HT1080 (cell line): ENCODE results near the gene DIAPH2. TPM values are rescaled to one million over a fixed set of nuclear protein-coding genes. Genes with fewer than 3 reads are reported as not detected.
A peak's percentile ranks its signal among the peaks of the same experiment; 100 is the strongest.
"Not testable (repeated sequence)": the region's sequence is repeated elsewhere in the genome, so short reads cannot be mapped to it uniquely, and the experiment has no call there.

Experiments used
- DNase-seq: peaks from one replicate; pipeline ENCODE4 v3.0.0-alpha.2; 2015; ENCODE audit warnings: low read depth
- polyA plus RNA-seq, 2 experiments: library from polyadenylated mRNA; depleted of rRNA; stranded (reverse); fragments of >200 nt; gene quantifications; 2 replicates each; pipeline ENCODE4 v1.2.3, GENCODE V29; 2015
- total RNA-seq: library from RNA; depleted of rRNA; stranded (reverse); fragments of >200 nt; shearing (Covaris generic); gene quantifications from 2 replicates; pipeline ENCODE4 v1.2.3, GENCODE V29; 2014; rRNA removed

The DIAPH2 gene
- total RNA-seq: 5.4 and 7.6 TPM in 2 replicates
- polyA plus RNA-seq (2015; cell fraction: cytosol; rRNA removed): 5.0 and 6.7 TPM in 2 replicates
- 10.2 and 10.3 TPM in 2 replicates for polyA plus RNA-seq (2015; cell fraction: nucleus; rRNA removed)

- DNase-seq: peak; percentile 83
These were observed at the start of gene DIAPH2 for GRCh38 chrX:96684339-96685209. DIAPH2 (plus strand) TSS chrX:96684842.

- no peak for DNase-seq
These were observed 34.6 kb upstream of the DIAPH2 start for GRCh38 chrX:96650023-96650422.

DNA sequence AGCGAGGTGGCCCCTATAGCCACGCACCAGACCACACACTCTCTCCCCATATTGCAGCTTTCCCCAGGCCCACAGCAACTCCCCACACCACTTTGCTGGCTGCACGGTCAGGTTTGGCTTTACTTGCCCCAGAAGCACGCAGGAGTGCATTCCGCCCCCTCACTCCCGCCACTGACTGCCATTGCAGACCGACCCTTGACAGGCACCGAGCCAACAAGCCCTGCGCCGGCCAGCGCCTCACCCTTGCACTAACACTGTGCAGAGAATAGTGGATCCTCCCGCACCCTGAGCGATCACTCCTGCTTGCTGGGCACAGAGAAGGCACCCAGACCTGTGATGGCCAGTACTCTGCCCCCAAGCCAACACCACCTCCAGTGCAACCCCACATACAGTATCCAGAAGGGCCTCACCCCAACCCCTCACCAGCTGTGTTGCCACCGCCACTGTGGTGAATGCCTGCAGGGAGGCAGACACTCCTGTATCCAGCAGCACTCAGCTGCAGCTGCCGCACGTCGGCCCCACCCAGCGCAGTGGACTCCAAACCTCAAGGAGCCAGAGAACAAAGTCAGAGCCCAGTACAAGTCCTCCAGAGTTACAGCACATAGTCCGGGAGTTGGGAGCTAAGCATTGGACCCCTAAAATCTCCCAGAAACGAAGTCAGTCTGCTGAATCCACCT lies 28.6 kb upstream of the DIAPH2 start:
- DNase-seq: no peak

DNA sequence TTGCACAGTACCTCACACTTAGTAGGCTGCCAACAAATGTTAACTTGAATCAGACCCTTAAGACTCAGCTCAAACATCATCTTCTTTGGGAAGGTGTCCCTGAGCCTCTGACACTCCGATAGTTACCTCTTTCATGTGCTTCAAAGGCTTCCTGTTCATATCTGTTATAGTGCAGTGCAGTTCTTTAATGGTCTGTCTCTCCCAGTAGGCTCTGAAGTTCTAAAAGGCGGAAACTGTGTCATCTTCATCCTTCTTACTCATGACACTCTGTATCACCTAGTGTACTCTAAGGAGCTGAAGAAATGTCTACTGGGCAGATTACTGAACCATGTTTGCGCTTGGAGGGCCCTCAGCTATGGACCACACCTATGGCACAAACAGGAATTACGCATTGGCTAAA lies 2.1 kb upstream of the DIAPH2 start:
- no peak for DNase-seq

DNA sequence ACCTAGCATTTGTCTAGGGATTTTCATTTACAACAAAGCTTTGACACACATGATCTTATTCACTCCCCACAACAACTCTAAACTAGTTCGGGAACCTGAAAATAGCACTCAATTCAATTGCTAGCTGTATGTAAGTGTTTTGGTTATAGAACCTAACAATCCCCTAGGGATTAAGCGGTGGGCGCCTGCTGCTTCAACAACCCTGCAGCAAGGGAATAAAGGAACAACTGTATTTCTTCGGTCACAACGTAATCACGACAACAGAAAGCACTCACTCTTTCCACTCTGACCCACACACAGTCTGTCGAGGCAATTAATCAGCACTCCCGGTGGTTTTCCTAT lies 674 bp upstream of the DIAPH2 start:
- DNase-seq: no peak

DNA sequence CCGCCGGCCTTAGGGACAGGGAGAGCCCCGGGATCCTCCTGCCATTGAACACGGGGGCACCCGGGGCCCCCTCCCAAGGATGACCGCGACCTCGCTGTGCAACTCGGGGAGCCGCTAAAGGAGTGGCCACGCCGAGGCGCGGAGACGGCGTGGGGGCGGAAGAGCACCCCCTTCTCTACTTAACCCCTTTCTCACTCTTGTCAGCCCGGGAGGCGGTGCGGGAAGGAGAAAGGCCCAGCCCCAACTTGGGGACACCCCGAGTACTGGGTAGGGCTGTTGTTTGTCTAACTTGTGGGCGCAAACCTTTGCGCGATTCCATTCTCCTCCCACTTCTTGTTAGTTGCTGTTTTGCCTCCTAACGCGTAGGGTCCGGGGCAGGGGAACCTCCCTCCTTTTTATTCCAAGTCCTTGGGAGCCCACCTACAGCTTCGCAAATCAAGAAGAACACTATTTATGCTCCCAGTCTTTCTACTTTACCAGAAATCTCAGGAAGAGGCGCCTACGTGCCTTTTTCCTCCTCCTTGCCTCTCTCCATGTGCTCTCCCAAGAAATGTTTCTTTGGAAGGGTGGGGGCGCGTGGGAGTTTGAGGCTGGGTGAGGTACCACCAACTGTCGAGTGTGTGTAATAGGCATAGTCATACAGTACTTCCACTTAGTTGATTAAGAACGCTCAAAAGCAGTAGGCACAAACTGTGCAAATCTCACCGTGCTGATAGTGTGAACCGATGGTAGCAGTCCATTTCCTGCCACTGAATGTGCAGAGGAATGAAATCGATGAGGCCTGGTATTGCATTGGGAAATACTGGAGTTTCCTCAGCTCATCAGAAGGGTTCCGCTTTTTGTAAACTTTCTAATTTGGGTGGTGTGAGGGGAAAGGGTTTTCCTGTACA lies 813 bp downstream of the DIAPH2 start:
- peak; percentile 52 for DNase-seq

- DNase-seq: no peak
These were observed 3.1 kb downstream of the DIAPH2 start for GRCh38 chrX:96687776-96688175.

DNA sequence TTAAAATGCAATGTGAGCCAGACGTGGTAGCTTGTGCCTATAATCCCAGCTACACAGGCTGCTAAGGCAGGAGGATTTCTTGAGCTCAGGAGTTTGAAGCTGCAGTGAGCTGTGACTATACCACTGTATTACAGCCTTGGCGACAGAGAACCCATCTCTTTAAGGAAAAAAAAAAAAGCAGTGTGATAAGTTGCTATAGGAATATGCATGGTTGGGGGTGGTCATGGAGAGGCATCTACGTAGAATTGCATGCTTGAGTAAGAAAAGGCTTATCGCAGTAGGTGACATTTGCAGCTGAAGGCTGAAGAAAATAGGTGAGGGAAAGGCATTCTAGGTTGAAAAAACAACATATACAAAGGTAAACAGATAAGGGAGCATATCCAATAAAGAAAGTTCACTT lies 4.1 kb downstream of the DIAPH2 start:
- no peak for DNase-seq

DNA sequence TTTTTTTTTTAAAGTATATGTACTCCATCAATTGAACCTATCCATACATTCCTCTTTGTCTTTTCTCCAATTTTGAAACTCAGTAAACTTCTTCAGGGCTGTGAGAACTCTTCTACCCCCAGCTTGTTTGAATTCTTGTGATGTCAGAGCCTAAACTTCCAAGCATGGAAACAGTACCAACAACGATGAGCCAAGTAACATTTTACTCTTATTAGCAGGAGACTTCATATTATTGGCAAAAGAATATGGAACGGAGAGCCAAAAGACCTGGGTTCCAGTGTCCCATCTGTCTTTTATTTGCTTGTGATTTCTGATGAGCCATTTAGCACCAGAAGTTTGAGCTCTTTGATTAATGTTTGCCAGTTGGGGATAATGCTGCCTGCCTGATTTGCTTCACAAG lies 5.3 kb downstream of the DIAPH2 start:
- no peak for DNase-seq

DNA sequence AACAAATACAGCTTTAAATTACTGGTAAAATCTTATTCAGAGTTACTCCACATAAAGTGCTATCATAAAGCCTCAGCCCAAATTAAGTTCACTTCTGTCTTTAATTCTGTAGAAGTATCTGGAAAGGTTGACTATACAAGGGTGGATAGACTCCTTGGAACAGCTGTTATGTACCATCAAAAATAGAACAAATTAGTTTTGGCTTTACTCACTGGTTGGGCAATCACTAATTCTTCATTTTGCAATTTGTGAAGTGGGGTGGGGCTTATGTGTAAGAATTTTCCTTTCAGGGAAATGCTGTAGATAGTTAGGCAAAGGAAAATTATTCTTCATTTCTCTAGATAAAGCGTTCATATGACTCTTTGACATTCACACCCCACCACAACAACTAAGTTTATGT lies 7.8 kb downstream of the DIAPH2 start:
- DNase-seq: no peak

GRCh38 chrX:96692890-96693289 lies 8.2 kb downstream of the DIAPH2 start:
- DNase-seq: no peak

- DNase-seq: no peak
These were observed 8.8 kb downstream of the DIAPH2 start for GRCh38 chrX:96693407-96693806.

GRCh38 chrX:96696462-96696861 lies 11.8 kb downstream of the DIAPH2 start:
- no peak for DNase-seq

- no peak for DNase-seq
These were observed 16.0 kb downstream of the DIAPH2 start for GRCh38 chrX:96700625-96701024.

DNA sequence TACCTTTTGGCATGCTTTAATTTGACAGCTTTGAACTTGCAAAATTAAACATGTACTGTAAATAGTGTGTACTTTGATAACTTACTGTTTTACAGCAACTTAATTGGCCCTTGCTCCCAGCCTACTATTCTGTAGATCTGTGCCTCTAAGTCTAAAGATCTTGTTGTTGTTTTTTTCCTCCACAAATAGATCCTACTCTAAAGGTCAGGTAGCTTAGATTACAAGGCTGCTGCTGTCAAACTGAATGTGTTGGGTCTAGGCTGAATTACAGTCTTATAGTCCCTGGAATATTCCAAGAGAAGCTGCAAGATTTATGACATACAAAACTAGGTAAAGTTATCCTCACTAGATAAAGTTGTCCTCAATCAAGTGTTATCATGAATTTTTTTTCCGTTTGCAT lies 18.7 kb downstream of the DIAPH2 start:
- no peak for DNase-seq

GRCh38 chrX:96703816-96704215 lies 19.2 kb downstream of the DIAPH2 start:
- peak; percentile 11 for DNase-seq

DNA sequence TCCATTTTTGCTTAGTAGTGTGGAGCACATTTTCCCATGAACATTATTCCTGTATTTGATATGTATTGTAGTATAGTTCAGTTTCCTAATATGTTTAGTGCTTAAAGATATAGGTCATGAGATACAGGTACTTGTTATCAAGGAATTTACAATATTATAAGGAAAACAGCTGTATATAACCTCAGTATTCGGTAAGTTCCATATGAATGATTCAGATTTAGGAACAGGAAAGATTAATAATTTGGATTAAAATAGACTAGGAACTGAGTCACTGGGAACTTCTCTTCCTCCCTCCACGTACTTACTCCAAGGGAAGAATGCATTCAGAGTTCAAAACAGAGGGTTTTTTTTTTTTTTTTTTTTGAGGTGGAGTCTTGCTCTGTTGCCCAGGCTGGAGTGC lies 20.0 kb downstream of the DIAPH2 start:
- DNase-seq: peak; percentile 30

DNA sequence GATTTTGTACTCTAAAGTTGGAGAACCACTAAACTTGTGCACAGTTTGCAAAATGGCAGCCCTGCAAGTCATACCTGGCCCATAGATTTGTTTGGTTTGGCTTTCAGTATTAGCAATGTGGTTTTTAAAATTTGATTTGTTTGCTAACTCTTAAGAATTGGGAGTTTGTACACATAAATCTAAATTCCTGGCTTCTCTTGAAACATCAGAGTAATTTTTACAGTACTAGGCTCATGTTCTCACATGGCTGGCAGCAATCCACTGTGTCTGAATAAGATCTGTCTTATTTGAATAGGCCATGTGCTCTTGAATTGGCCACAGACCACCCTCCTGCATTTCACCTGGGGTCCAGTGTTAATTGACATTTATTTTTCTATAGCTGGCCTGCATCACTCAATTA lies 21.3 kb downstream of the DIAPH2 start:
- no peak for DNase-seq

- DNase-seq: no peak
These were observed 23.2 kb downstream of the DIAPH2 start for GRCh38 chrX:96707804-96708203.

GRCh38 chrX:96710031-96710430 lies 25.4 kb downstream of the DIAPH2 start:
- no peak for DNase-seq

DNA sequence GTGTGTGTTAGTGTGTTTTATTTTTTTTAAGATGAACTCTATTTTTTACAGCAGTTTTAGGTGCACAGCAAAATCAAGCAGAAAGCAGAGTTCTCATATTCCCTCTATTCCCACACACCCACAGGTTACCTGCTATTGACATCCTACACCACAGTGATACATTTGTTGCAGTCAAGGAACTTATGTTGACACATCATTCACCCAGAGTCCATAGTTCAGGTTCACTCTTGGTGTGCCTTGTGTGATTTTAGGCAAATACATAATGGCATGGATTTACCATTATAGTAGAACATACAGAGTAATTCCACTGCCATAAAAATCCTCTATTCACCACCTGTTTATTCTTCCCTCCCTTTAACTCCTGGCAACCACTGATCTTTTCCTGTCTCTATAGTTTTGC lies 28.7 kb downstream of the DIAPH2 start:
- DNase-seq: no peak

DNA sequence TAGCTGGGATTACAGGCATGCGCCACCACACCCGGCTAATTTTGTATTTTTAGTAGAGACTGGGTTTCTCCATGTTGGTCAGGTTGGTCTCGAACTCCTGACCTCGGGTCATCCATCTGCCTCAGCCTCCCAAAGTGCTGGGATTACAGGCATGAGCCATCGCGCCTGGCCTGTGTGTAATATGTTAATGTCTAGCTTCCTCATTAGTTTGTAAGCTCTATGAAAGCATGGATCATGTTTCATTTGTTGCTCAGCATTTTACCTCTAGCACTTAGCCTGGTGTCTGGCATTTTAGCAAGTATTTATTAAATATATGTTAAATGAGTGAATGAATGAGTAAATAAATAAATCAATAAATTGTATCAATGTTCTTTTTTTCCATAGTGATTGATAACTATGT lies 29.8 kb downstream of the DIAPH2 start:
- not testable (repeated sequence) for DNase-seq
